ENCODE measurements around the gene ZNF740.

The ZNF740 gene

DNA sequence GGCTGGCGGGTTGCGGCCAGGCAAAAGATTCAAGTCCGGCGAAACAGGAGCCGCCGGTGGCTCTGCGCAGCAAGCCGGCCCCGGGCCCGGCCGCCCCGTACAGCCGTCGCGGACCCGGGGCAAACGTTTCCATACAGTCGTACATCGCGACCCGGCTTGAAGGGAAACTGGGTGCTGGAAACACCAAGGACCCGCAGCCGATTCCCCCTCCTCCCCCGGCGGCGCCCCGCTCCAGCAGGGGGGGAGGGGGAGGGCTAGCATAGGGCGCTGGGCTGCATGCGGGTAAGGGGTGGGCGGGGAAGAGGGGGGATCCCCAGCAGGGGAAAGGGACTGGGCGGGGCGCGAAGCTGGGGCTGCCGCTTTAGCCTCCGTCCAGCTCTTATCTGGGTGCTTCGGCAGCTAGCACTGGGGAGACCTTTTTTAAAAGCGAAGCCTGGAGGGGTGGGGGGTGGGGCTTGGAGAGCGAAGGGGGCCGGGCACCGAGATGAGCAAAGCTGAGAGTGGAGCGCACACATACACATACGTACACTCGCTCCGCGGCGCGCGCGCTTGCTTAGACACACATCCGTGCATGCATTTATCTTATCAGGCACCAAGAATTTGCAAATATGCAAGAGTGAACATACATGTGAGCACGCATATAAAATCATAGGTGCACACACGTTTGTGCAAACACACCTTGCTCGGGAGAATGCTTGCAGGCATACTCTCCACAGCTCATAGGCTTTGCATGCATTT, 39.6 kb downstream of the ZNF740 start:
- Histone ChIP-seq H3K4me1 (peaks cover 10% of the 10 kb centered on the region), H3K9me3 (no peaks in the 10 kb centered on the region)
- peak; percentile 49 for DNase-seq

DNA sequence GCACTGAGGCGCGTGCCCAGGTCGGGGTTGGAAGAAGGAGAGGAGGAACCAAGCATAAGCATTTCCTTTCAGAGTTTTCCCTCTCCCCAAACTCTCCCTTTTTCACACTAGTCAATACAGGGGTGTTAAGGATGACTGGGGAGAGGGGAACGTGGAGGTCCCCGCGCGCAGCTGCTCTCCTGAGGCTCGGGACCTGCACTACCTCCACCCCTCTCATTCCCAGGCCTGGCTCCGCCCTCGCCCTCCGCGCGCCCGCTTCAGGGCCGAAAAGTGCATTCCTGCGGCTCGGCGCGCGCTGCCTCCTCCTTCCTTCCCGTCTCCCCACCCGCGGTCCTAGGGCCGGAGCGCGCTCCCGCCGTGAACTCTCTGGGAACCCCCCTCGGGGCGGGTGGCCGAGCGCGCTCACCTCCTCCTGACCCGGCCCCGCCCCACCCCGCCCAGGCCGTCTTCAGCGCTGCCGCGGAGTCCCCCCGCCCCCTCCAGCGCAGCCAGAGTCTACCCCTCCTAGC, 40.2 kb downstream of the ZNF740 start:
- no peaks in the 10 kb centered on the region for H3K9me3 ChIP-seq
- H3K27me3 ChIP-seq: no peaks in the 10 kb centered on the region
- H3K4me1 ChIP-seq: peaks cover 14% of the 10 kb centered on the region
- DNase-seq: peak; percentile 92
- H3K36me3 ChIP-seq: no peaks in the 10 kb centered on the region
- peak overlapping the region; percentile 59 for H3K4me3 ChIP-seq (ENCODE audit: low read depth, low read length)
- no peak for TF ChIP-seq CTCF (IDR thresholded peaks at IDR 0.05; ENCODE audit: low read depth, low read length)

More for the DNA sequence above, 39.6 kb downstream of the ZNF740 start:
- H3K4me3 ChIP-seq (ENCODE audit: low read depth, low read length): peak overlapping the region; percentile 59
- H3K36me3 ChIP-seq: no peaks in the 10 kb centered on the region
- TF ChIP-seq CTCF (IDR thresholded peaks at IDR 0.05; ENCODE audit: low read depth, low read length): no peak
- H3K27me3 ChIP-seq: no peaks in the 10 kb centered on the region

GRCh38 chr12:53221203-53222080, 40.9 kb downstream of the ZNF740 start:
- peak; percentile 39 for TF ChIP-seq CTCF (IDR thresholded peaks at IDR 0.05; ENCODE audit: low read depth, low read length)
- peak; percentile 73 for DNase-seq
- peaks cover 16% of the 10 kb centered on the region for H3K4me1 ChIP-seq
- no peaks in the 10 kb centered on the region for H3K27me3 ChIP-seq
- H3K36me3 ChIP-seq: no peaks in the 10 kb centered on the region
- H3K4me3 ChIP-seq (ENCODE audit: low read depth, low read length): peak overlapping the region; percentile 59
- H3K9me3 ChIP-seq: no peaks in the 10 kb centered on the region

GRCh38 chr12:53222170-53222721, 41.7 kb downstream of the ZNF740 start:
- Histone ChIP-seq H3K9me3 (no peaks in the 10 kb centered on the region), H3K36me3 (no peaks in the 10 kb centered on the region), H3K27me3 (no peaks in the 10 kb centered on the region), H3K4me3 (ENCODE audit: low read depth, low read length) (peak overlapping the region; percentile 59), H3K4me1 (peaks cover 16% of the 10 kb centered on the region)
- DNase-seq: no peak
- TF ChIP-seq CTCF (IDR thresholded peaks at IDR 0.05; ENCODE audit: low read depth, low read length): no peak

GRCh38 chr12:53222806-53223261, 42.3 kb downstream of the ZNF740 start:
- Histone ChIP-seq H3K36me3 (no peaks in the 10 kb centered on the region), H3K9me3 (no peaks in the 10 kb centered on the region), H3K27me3 (no peaks in the 10 kb centered on the region), H3K4me3 (ENCODE audit: low read depth, low read length) (no peak overlapping the region), H3K4me1 (peaks cover 16% of the 10 kb centered on the region)
- TF ChIP-seq CTCF (IDR thresholded peaks at IDR 0.05; ENCODE audit: low read depth, low read length): no peak
- no peak for DNase-seq

Measured in BE2C (cell line).